NCI-H128 (cell line): ENCODE measurements around the gene MTHFD1L.

Experiments
- DNase-seq: peaks from one replicate; lab custom pipeline; 2025; ENCODE audit not compliant: unreplicated experiment; lab: John Stamatoyannopoulos, UW

MTHFD1L gene

GRCh38 chr6:151147118-151147832, 281.8 kb downstream of the MTHFD1L start:
- no peak for DNase-seq

- DNase-seq = no peak
Observed at GRCh38 chr6:151148111-151148510, 282.6 kb downstream of the MTHFD1L start.

GRCh38 chr6:151149793-151150192, 284.3 kb downstream of the MTHFD1L start:
- no peak for DNase-seq
